ENCODE data around the gene ZNF83. TPM values are rescaled to one million over a fixed set of nuclear protein-coding genes. Genes with fewer than 3 reads are reported as not detected.

ZNF83 gene
- total RNA-seq, 1 experiment from 2014 or later: 36.8 TPM

- no TSS peak for BruUV-seq (replicated peaks)
- H3K9me3 ChIP-seq: peaks cover 44% of the 10 kb centered on the region
- H3K27ac Mint-ChIP-seq (ENCODE audit: unreplicated experiment): no peak overlapping the region
Observed at GRCh38 chr19:52613299-52613906, 24.8 kb downstream of the ZNF83 start.

GRCh38 chr19:52603558-52604207, 34.5 kb downstream of the ZNF83 start:
- no peak for TF ChIP-seq CTCF (IDR thresholded peaks at IDR 0.05; ENCODE audit: insufficient read depth in 1 of 2, low read depth in 1 of 2, low read length in 1 of 2, severe bottlenecking in 1 of 2, unreplicated experiment in 1 of 2)
- H3K4me3 Mint-ChIP-seq (ENCODE audit: unreplicated experiment): peak overlapping the region; percentile 21
- peaks cover 9% of the 10 kb centered on the region for H3K36me3 ChIP-seq (ENCODE audit: control insufficient read depth, insufficient read depth, low read length)
- BruUV-seq (replicated peaks): no TSS peak
- POLR2A ChIA-PET: interaction anchor here (0.6 kb wide), 1 partner anchor 147 kb away, joined by 3 read pairs; no protein-coding TSS in a partner anchor
- DNase-seq: no peak
- peaks cover 9% of the 10 kb centered on the region for H3K9me3 Mint-ChIP-seq (ENCODE audit: unreplicated experiment)
- H3K27me3 ChIP-seq (replicated peaks; ENCODE audit: control insufficient read depth, insufficient read depth, low read length): no peaks in the 10 kb centered on the region
- H3K9me3 ChIP-seq: peaks cover 30% of the 10 kb centered on the region
- peaks cover 19% of the 10 kb centered on the region for H3K4me1 Mint-ChIP-seq (ENCODE audit: low read depth, unreplicated experiment)
- intact Hi-C loops (cut with micrococcal nuclease; ENCODE audit: unreplicated experiment): no loop called here
- H3K36me3 Mint-ChIP-seq (ENCODE audit: insufficient read depth, unreplicated experiment): peaks cover 74% of the 10 kb centered on the region
- no peak overlapping the region for H3K4me3 ChIP-seq (ENCODE audit: low read depth, low read length)
- H3K27me3 Mint-ChIP-seq (ENCODE audit: insufficient read depth, unreplicated experiment): no peaks in the 10 kb centered on the region
- CTCF ChIA-PET: no interaction called here
- peaks cover 20% of the 10 kb centered on the region for H3K4me1 ChIP-seq
- H3K27ac Mint-ChIP-seq (ENCODE audit: unreplicated experiment): peak overlapping the region; percentile 30

More at GRCh38 chr19:52613299-52613906, 24.8 kb downstream of the ZNF83 start:
- ChIA-PET CTCF (no interaction called here), POLR2A (no interaction called here)
- Histone ChIP-seq H3K27me3 (replicated peaks; ENCODE audit: control insufficient read depth, insufficient read depth, low read length) (no peaks in the 10 kb centered on the region), H3K4me3 (ENCODE audit: low read depth, low read length) (no peak overlapping the region), H3K36me3 (ENCODE audit: control insufficient read depth, insufficient read depth, low read length) (peaks cover 12% of the 10 kb centered on the region), H3K4me1 (no peaks in the 10 kb centered on the region)
- Mint-ChIP-seq H3K4me1 (ENCODE audit: low read depth, unreplicated experiment) (no peaks in the 10 kb centered on the region), H3K9me3 (ENCODE audit: unreplicated experiment) (peaks cover 19% of the 10 kb centered on the region), H3K27me3 (ENCODE audit: insufficient read depth, unreplicated experiment) (no peaks in the 10 kb centered on the region), H3K36me3 (ENCODE audit: insufficient read depth, unreplicated experiment) (peaks cover 97% of the 10 kb centered on the region), H3K4me3 (ENCODE audit: unreplicated experiment) (no peak overlapping the region)
- no peak for DNase-seq
- intact Hi-C loops (cut with micrococcal nuclease; ENCODE audit: unreplicated experiment): no loop called here
- no peak for TF ChIP-seq CTCF (IDR thresholded peaks at IDR 0.05; ENCODE audit: insufficient read depth in 1 of 2, low read depth in 1 of 2, low read length in 1 of 2, severe bottlenecking in 1 of 2, unreplicated experiment in 1 of 2)

DNA sequence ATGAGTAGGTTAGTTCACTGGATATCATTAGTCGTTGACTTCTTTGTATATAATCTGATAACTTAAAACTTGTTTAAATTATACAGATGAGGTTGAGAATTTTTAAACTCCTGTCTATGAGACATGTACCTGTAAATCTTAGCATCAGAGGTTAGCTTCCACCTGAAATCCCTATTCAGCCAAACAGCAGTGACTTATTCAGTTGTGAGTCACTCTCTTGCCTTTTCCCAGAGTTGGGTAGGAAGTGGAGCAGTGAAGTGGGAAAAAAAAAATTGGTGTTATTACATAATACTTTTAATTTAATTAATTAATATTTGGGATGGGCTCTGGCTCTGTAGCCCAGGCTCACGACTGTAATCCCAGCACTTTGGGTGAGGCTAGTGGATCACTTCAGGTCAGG, 35.2 kb downstream of the ZNF83 start:
- ChIA-PET CTCF (interaction anchor here (0.6 kb wide), 1 partner anchor 716 kb away, joined by 4 read pairs; no protein-coding TSS in a partner anchor), POLR2A (no interaction called here)
- peaks cover 35% of the 10 kb centered on the region for H3K9me3 ChIP-seq
- no peak overlapping the region for H3K27ac Mint-ChIP-seq (ENCODE audit: unreplicated experiment)
- H3K27me3 ChIP-seq (replicated peaks; ENCODE audit: control insufficient read depth, insufficient read depth, low read length): no peaks in the 10 kb centered on the region
- TF ChIP-seq CTCF (IDR thresholded peaks at IDR 0.05; ENCODE audit: insufficient read depth in 1 of 2, low read depth in 1 of 2, low read length in 1 of 2, severe bottlenecking in 1 of 2, unreplicated experiment in 1 of 2): no peak
- no peak for DNase-seq
- H3K4me3 ChIP-seq (ENCODE audit: low read depth, low read length): no peak overlapping the region
- H3K4me3 Mint-ChIP-seq (ENCODE audit: unreplicated experiment): peak overlapping the region; percentile 81
- intact Hi-C loops (cut with micrococcal nuclease; ENCODE audit: unreplicated experiment): no loop called here
- H3K27me3 Mint-ChIP-seq (ENCODE audit: insufficient read depth, unreplicated experiment): no peaks in the 10 kb centered on the region
- peaks cover 9% of the 10 kb centered on the region for H3K36me3 ChIP-seq (ENCODE audit: control insufficient read depth, insufficient read depth, low read length)
- BruUV-seq (replicated peaks): no TSS peak
- H3K4me1 Mint-ChIP-seq (ENCODE audit: low read depth, unreplicated experiment): peaks cover 19% of the 10 kb centered on the region
- H3K36me3 Mint-ChIP-seq (ENCODE audit: insufficient read depth, unreplicated experiment): peaks cover 71% of the 10 kb centered on the region
- peaks cover 9% of the 10 kb centered on the region for H3K9me3 Mint-ChIP-seq (ENCODE audit: unreplicated experiment)
- peaks cover 22% of the 10 kb centered on the region for H3K4me1 ChIP-seq

Data from Caco-2 (cell line).